CD4-positive, alpha-beta T cell treated with Interleukin-2 at 100 ng/mL for 4 hours (primary cell): ENCODE measurements around the gene DYRK2.

ENCODE experiments used
- DNase-seq: peaks from one replicate; pipeline ENCODE4 v3.0.0-alpha.2; 2020; ENCODE audit warnings: low spot score

The DYRK2 gene

DNA sequence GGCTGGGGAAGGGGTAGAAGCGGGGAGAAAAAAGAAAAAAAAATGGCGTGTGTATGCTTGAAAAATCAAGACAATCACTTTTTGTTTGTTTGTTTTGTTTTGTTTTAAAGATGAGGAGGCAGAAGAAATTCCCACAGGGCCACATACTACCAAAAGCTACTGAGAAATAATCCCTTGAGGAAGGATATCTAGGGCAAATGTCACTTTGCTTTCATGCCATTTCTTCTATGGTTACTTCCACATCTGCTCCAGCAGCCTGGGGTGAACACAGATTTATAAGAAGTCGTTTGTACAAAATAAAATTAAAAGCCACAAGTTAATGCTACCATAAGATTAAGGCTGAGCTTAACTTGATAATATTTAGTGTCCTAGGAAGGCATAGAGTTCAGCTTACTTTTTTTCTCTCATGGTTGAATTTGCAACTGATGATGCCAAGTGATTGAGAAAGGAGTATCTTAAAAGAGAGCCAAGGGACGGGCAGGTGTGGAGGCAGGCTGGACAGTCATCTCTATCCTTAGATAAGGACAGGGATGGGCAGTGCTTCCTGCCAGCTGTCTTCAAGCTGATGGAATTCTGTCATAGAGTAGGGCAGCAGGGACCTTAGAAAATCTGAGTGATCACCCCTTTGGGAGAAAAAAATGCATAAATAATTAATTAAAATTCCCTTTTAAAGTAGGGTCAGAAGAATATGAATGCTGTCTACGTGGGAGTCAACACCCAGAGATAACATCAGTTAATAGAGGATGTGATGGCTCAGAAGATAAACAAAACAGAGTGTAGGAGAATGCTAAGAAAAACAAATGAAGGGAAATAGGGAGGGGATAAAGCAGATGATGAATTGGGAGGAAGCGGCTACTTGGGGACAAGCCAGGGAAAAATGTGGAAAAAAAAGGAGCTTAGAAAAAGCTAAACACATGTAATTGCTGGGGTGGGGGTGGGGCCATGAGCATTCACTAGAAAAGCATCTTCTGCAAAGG is 57.1 kb downstream of the DYRK2 start:
- no peak for DNase-seq

DNA sequence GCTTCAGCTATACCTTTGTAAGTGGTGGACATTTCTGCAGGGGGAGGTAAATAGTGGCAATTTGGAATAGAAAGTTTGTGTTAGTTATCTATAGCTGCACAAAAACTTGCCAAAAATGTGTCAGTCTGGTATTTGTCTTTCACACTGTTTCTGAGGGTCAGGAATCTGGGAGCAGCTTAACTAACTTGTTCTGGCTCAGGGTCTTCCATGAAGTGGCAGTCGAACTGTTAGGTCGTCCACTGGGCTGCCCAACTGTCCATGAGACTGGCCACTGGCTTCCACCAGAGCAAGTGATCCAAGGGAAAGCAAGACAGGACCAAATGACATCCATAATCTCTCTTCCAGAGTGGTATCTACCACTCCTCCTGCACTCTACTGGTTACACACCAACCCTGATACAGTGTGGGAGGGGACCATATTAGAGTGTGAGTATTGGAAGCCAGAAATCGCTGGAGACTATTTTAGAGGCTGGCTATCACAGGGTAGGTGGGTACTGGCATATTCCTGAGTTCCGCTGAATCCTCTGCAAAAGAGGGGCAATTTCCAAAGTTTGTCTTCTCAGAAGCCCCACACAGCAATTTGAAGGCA is 60.9 kb downstream of the DYRK2 start:
- DNase-seq: no peak

DNA sequence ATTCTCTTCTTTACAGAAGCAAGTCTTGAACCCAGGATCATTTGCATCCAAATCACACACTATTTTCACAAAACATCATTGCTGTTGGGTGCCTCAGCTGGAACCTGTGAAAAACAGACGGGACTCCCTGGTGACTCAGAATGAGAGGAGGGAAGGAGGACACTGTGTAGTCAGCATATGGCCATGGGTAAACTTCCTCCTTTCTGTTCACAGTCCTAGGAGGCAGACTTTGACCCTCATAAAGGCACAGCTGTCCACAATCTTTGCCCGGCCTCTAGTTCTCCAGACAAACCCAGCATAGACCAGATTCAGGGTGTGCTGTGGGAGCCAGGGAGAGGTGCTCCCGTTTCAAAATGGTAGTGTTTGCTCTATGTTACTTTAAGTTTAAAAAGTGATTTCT is 62.0 kb downstream of the DYRK2 start:
- no peak for DNase-seq

DNA sequence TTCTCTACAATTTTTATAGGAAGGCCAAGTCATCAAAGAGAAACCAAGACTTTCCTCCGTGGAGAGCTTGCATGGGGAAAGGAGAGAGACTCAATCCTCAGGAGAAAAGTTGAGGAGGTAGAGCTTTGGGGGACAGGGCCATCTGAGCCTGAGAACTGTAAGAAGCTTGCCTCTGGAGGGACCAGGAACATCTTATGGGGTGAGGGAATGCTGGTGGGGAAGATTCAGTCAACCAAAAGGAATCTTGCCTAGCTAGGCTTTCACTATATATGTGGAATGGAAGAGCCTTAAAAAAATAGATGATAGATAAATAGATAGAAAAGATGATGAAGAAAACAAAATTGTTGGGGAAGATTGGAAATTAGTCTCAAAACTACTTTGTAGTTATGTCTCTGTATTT is 63.5 kb downstream of the DYRK2 start:
- no peak for DNase-seq

DNA sequence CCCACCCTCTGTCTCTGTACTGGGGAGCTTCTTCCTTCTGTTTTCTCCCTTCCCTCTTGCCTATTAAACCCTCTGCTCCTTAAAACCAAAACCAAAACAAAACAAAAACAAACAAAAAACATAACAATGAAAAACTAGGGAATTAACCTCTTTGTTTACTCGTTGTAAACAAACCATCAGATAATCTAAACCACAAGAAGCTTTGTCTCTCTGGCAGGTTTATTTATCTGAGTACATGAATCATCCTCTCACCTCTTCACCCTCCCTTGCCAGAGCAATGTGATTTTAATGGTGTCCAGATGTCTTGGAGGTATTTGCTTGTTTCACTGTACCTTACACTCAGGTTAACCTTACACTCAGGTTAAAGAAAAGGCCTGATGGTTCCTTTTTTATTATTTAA is 66.1 kb downstream of the DYRK2 start:
- no peak for DNase-seq
